Anterior cingulate cortex (tissue), 58 donors: ENCODE data around the gene WDR93.
"Not testable (repeated sequence)": the region's sequence is repeated elsewhere in the genome, so short reads cannot be mapped to it uniquely, and the experiment has no call there.

Source experiments
- DNase-seq, 58 donors: peaks; one replicate each; lab custom pipeline; 2025; lab: John Stamatoyannopoulos, UW

Gene WDR93

GRCh38 chr15:89783861-89784685 is 93.5 kb downstream of the WDR93 start:
- DNase-seq, result no peak

GRCh38 chr15:89784686-89784960 is 94.0 kb downstream of the WDR93 start:
- DNase-seq, result no peak

GRCh38 chr15:89785064-89785773 is 94.6 kb downstream of the WDR93 start:
- DNase-seq, result no peak

GRCh38 chr15:89785774-89786140 is 95.1 kb downstream of the WDR93 start:
- no peak for DNase-seq

DNA sequence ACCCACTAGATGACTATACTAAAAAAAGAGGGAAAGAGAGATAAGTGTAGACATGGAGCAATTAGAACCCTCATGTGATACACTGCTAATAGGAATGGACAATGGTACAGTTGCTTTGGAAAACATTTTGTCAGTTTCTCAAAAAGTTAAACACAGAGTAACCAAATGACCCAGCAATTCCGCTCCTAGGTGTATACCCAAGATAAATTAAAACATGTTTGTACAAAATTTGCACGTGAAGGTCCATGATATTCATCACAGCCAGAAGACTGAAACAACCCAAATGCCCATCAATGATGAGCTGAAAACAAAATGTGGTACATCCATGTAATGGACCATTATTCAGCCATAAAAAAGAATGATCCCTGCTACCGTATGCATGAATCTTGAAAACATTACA is 97.3 kb downstream of the WDR93 start:
- no peak for DNase-seq

DNA sequence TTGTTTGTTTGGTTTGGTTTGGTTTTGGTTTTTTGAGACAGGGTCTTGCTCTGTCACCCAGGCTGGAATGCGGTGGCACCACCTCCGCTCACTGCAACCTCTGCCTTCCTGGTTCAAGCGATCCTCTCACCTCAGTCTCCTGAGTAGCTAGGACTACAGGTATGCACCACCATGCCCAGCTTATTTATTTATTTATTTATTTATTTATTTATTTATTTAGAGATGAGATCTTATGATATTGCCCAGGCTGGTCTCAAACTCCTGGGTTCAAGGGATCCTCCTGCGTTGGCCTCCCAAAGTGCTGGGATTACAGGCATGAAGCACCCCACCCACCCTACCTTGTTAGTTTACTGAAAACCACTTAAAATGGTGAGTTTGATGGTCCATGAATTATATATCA is 98.0 kb downstream of the WDR93 start:
- DNase-seq, result not testable (repeated sequence)

- DNase-seq, result no peak
Observed at GRCh38 chr15:89790206-89790605, 99.6 kb downstream of the WDR93 start.

GRCh38 chr15:89790661-89791060 is 100.0 kb downstream of the WDR93 start:
- DNase-seq, result no peak

GRCh38 chr15:89792106-89792805 is 101.6 kb downstream of the WDR93 start:
- no peak for DNase-seq
